MV-4-11 (cell line): ENCODE results near the gene FBXL7.

ENCODE experiments used
- DNase-seq: peaks from one replicate; lab custom pipeline; 2025; lab: John Stamatoyannopoulos, UW

FBXL7 gene

DNA sequence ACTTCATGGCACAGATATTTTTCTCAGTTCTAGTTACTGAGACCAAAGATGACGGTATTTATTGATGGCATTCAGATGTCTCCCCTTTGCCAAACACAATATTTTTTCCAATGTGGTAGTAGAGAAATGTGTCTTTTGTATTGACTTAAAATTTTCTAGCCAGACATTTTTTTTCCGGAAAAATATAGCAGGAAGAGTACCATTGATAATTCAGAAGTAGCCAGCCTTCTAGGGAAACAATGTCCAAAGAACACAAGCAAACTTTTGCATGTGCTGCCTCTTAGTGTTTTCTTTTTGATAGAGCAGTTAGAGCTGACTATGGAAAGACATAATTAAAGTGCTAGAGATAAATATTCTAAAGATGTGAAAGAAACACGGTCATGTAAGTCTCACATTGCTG, 448.2 kb downstream of the FBXL7 start:
- DNase-seq = no peak

DNA sequence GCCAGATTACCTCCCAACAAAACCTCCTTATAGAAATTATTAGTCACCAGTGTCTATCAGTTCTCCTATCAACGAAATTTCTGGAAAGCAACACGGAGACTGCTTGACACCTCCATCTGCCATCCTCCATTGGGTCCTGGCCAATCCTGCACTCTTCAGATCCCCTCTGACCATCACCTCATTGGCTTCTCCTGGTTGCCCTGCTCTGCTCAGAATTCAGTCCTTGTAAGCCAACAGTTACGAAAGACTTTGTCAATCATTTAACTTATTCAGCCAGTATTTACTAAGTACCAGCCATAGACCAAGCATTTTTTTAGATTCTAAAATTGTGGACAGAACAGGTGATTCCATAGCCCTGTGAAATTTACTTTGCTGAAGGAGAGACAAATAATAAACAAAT, 451.1 kb downstream of the FBXL7 start:
- no peak for DNase-seq

DNA sequence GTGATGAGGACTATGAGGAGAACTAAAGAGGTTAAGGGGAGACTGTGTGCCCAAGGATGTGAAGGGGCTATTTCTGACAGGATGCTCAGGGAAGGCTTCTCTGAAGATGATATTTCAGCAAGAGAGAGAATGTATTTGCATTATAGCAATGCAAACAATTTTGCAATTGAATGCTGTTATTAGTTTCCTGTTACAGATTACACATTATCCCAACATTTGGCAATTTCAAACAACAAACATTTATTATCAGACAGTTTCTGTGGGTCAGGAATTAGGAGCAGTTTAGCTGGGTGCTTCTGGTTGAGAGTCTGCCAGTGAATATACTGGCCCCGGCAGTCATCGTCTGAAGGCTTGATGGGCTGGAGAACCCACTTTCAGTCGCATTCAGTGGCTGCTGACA, 451.6 kb downstream of the FBXL7 start:
- no peak for DNase-seq

DNA sequence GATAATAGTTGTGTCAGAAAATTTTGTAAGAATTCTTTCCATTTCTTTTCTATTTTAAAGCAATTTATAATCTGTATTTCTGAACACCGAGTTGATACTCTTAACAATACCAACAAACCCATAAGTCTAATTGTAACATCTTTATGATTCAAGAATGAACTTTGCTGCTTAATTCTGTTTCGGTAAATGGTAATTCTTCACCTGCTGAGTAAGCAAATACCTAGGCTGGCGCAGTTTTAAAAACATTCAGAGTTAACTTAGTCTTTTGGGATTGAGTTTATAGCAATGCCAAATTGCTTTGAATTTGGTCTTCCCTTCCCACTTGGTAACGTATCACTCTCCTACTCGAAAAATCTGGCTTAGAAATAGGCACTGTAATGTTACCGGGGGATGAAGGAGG, 456.6 kb downstream of the FBXL7 start:
- DNase-seq = no peak

GRCh38 chr5:15957124-15957523, 457.1 kb downstream of the FBXL7 start:
- no peak for DNase-seq

DNA sequence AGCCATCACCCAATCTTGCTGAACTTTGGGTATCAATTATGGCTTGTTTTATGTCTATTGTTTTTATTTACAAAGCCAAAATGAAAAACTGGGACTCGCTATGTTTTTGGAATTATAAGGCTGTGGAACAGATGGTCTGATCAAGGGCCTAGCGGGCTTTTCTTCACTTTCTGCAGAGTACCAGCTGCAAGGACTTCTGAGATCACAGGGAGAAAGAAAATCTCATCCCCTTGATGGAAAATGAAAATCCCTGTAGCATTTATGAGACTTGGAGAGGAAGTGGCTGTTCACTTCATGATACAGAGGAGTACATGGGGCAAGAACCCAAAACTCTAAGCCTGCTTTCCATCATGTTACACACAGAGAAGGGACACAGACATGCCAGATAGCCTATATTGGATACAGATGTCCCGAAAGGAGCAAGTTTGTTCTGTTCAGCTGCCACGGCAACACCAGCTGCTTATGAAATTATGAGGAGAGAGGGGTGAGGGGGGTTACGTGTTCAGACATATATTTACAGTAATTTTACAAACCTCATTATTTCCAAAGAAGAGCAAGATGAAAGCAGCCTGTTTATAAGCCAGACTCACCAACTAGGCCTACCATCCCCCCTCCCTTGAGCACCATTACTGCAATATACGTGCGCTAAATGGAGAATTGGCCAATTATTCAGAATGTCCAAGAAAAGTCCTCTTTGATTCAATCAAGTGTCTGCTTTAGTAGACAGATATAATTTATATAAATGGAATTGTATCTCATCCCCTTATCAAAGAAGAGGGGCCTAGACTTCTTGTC, 459.6 kb downstream of the FBXL7 start:
- DNase-seq = no peak

GRCh38 chr5:15966066-15966640, 466.2 kb downstream of the FBXL7 start:
- DNase-seq = no peak

- no peak for DNase-seq
These were observed 466.7 kb downstream of the FBXL7 start for GRCh38 chr5:15966651-15967050.

- no peak for DNase-seq
These were observed 469.0 kb downstream of the FBXL7 start for GRCh38 chr5:15968993-15969392.

DNA sequence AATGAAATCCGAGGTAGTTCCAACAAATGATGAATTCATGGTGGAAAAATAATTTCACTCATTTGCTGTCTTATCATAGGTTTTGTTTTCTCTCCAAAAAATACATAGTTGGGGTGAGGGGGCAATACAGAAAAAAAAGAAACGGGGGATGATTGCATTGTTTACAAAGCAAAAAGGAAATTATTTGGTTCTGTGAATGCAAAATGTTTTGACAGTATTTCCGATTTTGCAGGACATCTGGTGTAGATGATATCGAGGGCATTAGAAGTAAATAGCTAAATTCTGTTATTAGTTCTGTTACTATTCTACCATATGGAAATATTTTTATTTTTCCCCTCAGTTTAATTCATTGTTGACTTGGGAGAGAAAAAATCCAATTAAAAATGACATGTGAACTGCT, 477.9 kb downstream of the FBXL7 start:
- no peak for DNase-seq

DNA sequence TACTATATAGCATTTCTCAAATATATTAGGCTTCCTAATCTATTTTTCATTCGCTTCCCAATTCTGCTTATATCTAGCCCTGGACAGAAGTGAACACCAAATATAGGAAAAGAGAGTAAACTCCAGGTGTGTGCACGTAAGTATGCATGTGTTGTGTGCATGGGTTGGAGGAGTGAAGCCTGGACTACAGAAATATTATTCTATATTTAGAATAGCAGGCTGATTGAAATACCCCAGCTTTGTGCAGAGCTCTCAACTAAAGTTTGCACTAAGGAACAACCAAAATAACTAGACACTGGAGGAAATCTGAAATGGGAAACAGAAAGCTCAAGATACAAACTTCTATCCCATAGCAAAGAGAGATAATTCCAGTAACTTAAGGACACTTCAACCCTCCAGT, 480.9 kb downstream of the FBXL7 start:
- DNase-seq = no peak

GRCh38 chr5:15983392-15983791, 483.4 kb downstream of the FBXL7 start:
- no peak for DNase-seq
